ENCODE results near the gene TUNAR. TPM values are rescaled to one million over a fixed set of nuclear protein-coding genes. Genes with fewer than 3 reads are reported as not detected.

Gene TUNAR
- polyA plus RNA-seq, 1 donor from 2014 or later, result 33.2 TPM

DNA sequence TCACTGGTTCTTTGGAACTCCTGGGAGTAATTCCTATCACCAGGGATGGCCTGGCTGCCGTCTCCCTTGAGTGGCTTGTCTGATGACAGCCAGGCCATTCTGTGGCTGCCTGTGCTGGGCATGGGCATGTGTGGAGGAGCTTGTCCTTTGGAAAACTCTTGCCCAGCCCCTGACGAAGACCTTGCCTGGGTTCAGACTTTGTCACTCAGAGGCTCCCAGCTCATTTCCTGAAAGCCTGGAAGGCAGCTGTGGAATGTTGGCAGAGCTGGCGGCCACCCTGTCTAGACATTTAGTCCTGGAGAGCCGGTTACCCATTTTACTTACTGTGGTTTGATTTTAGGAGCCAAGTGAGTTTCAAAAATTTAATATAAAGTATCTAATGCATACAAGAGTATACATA, 34.0 kb downstream of the TUNAR start:
- Histone ChIP-seq H3K4me3 (ENCODE audit: low read length) (no peak overlapping the region), H3K36me3 (ENCODE audit: insufficient read depth, low read length) (no peaks in the 10 kb centered on the region), H4K20me1 (ENCODE audit: insufficient read depth) (no peaks in the 10 kb centered on the region), H3K79me2 (replicated peaks; ENCODE audit: insufficient read depth, low read length) (no peaks in the 10 kb centered on the region), H3K9me2 (ENCODE audit: insufficient read depth, low read length) (no peaks in the 10 kb centered on the region), H3K27ac (ENCODE audit: low read length) (no peak overlapping the region), H3K4me2 (ENCODE audit: low read length) (no peak overlapping the region), H3K27me3 (ENCODE audit: insufficient read depth, low read depth, low read length) (no peaks in the 10 kb centered on the region), H3K9me3 (ENCODE audit: low read length) (no peaks in the 10 kb centered on the region), H3F3A (ENCODE audit: insufficient read depth, low read length, poor library complexity, severe bottlenecking) (no peaks in the 10 kb centered on the region), H3K9ac (ENCODE audit: low read length) (no peak overlapping the region), H2AFZ (ENCODE audit: low read depth, low read length) (no peak overlapping the region)
- TF ChIP-seq SMC3 (conservative IDR thresholded peaks at IDR 0.05; ENCODE audit: poor library complexity) (no peak), EZH2 (IDR thresholded peaks at IDR 0.05; ENCODE audit: borderline replicate concordance, insufficient read depth, low read length, poor library complexity, severe bottlenecking) (no peak), MXI1 (conservative IDR thresholded peaks at IDR 0.05; ENCODE audit: poor library complexity, severe bottlenecking) (no peak), TAF1 (IDR thresholded peaks at IDR 0.05; ENCODE audit: low read depth) (no peak), POLR2AphosphoS5 (IDR thresholded peaks at IDR 0.05) (no peak), CTCF (IDR thresholded peaks at IDR 0.05; ENCODE audit: poor library complexity, severe bottlenecking) (no peak), RAD21 (conservative IDR thresholded peaks at IDR 0.05) (no peak), EP300 (conservative IDR thresholded peaks at IDR 0.05; ENCODE audit: poor library complexity, severe bottlenecking) (no peak)
- TF ChIP-seq, protein P1, sequence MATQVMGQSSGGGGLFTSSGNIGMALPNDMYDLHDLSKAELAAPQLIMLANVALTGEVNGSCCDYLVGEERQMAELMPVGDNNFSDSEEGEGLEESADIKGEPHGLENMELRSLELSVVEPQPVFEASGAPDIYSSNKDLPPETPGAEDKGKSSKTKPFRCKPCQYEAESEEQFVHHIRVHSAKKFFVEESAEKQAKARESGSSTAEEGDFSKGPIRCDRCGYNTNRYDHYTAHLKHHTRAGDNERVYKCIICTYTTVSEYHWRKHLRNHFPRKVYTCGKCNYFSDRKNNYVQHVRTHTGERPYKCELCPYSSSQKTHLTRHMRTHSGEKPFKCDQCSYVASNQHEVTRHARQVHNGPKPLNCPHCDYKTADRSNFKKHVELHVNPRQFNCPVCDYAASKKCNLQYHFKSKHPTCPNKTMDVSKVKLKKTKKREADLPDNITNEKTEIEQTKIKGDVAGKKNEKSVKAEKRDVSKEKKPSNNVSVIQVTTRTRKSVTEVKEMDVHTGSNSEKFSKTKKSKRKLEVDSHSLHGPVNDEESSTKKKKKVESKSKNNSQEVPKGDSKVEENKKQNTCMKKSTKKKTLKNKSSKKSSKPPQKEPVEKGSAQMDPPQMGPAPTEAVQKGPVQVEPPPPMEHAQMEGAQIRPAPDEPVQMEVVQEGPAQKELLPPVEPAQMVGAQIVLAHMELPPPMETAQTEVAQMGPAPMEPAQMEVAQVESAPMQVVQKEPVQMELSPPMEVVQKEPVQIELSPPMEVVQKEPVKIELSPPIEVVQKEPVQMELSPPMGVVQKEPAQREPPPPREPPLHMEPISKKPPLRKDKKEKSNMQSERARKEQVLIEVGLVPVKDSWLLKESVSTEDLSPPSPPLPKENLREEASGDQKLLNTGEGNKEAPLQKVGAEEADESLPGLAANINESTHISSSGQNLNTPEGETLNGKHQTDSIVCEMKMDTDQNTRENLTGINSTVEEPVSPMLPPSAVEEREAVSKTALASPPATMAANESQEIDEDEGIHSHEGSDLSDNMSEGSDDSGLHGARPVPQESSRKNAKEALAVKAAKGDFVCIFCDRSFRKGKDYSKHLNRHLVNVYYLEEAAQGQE (IDR thresholded peaks at IDR 0.05; ENCODE audit: borderline replicate concordance), result no peak

DNA sequence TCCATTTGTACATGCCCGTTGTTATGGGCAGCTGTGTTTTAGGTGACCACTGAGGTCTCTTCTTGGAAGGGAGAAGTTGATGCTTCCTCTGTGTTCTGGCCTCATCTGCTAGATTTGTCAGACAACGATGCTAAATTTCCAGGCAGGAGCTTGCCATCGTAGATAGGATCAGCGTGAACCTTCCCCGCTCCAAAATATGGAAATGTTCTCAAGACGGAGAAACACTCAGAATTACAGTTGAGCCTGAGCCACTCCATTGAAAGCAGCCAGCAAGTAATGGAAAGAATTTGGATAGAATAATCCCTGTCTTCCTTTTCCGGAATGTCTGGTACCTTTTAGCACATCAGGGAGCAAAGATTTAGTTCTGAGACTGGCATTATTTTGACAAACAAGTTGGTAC, 34.8 kb downstream of the TUNAR start:
- Histone ChIP-seq H3K79me2 (replicated peaks; ENCODE audit: insufficient read depth, low read length) (no peaks in the 10 kb centered on the region), H3K9me2 (ENCODE audit: insufficient read depth, low read length) (no peaks in the 10 kb centered on the region), H3K9me3 (ENCODE audit: low read length) (no peaks in the 10 kb centered on the region), H3K36me3 (ENCODE audit: insufficient read depth, low read length) (no peaks in the 10 kb centered on the region), H3K9ac (ENCODE audit: low read length) (no peak overlapping the region), H3K4me3 (ENCODE audit: low read length) (no peak overlapping the region), H3K27ac (ENCODE audit: low read length) (no peak overlapping the region), H3K4me2 (ENCODE audit: low read length) (no peak overlapping the region), H3F3A (ENCODE audit: insufficient read depth, low read length, poor library complexity, severe bottlenecking) (no peaks in the 10 kb centered on the region), H4K20me1 (ENCODE audit: insufficient read depth) (no peaks in the 10 kb centered on the region), H2AFZ (ENCODE audit: low read depth, low read length) (no peak overlapping the region), H3K27me3 (ENCODE audit: insufficient read depth, low read depth, low read length) (no peaks in the 10 kb centered on the region)
- TF ChIP-seq, protein P1 (IDR thresholded peaks at IDR 0.05; ENCODE audit: borderline replicate concordance), result no peak
- TF ChIP-seq EP300 (conservative IDR thresholded peaks at IDR 0.05; ENCODE audit: poor library complexity, severe bottlenecking) (no peak), TAF1 (IDR thresholded peaks at IDR 0.05; ENCODE audit: low read depth) (no peak), MXI1 (conservative IDR thresholded peaks at IDR 0.05; ENCODE audit: poor library complexity, severe bottlenecking) (no peak), RAD21 (conservative IDR thresholded peaks at IDR 0.05) (no peak), POLR2AphosphoS5 (IDR thresholded peaks at IDR 0.05) (no peak), SMC3 (conservative IDR thresholded peaks at IDR 0.05; ENCODE audit: poor library complexity) (no peak), CTCF (IDR thresholded peaks at IDR 0.05; ENCODE audit: poor library complexity, severe bottlenecking) (no peak), EZH2 (IDR thresholded peaks at IDR 0.05; ENCODE audit: borderline replicate concordance, insufficient read depth, low read length, poor library complexity, severe bottlenecking) (no peak)
